Endothelial cell of umbilical vein (primary cell): ENCODE results near the gene INPP5E. TPM values are rescaled to one million over a fixed set of nuclear protein-coding genes. Genes with fewer than 3 reads are reported as not detected.

ENCODE experiments used
- BruUV-seq: library from RNA; stranded (reverse); fragments of 400-500 nt; replicated peaks from 2 replicates; lab custom pipeline; 2021; lab: Mats Ljungman, UMichigan
- CTCF ChIA-PET: fragments of 300-600, 350-600 bp; sonication (Branson Sonifier 250); formaldehyde crosslinking; loops from one replicate; lab custom pipeline; 2021; ENCODE audit warnings: antibody characterized with exemption, inconsistent platforms; lab: Charles Lee
- POLR2A ChIA-PET: fragments of 300-600, 350-600 bp; sonication (Branson Sonifier 250); formaldehyde crosslinking; loops from one replicate; lab custom pipeline; 2021; ENCODE audit warnings: antibody characterized with exemption, inconsistent platforms; lab: Charles Lee
- DNase-seq: peaks from one replicate; pipeline ENCODE4 v3.0.0-alpha.2; 2011; ENCODE audit warnings: low read depth, low spot score
- FAIRE-seq: peaks from 2 replicates; lab custom pipeline; 2011; peaks lifted over from hg19 to GRCh38; lab: Jason Lieb, UNC
- H2AFZ ChIP-seq: 2 replicates; pipeline ENCODE4 v1.6.0; 2012; ENCODE audit warnings: low read depth, low read length, control low read depth, inconsistent platforms
- H3K27ac ChIP-seq: 2 replicates; pipeline ENCODE4 v1.5.1; 2011; ENCODE audit warnings: low read depth, mild to moderate bottlenecking, control low read depth, low read length, moderate library complexity; ENCODE audit not compliant: insufficient read depth
- H3K27me3 ChIP-seq, 2 experiments: 2 replicates each; pipeline versions ENCODE4 v1.6.0 to v1.6.1; 2011; ENCODE audit warnings: low read length in 2 of 2, mixed read lengths in 1 of 2; ENCODE audit not compliant: control insufficient read depth in 2 of 2, insufficient read depth in 2 of 2
- H3K36me3 ChIP-seq, 2 experiments: 2 replicates in 1 of 2; 3 replicates in 1 of 2; pipeline ENCODE4 v1.5.1; 2011; ENCODE audit warnings: low read length in 2 of 2, mild to moderate bottlenecking in 1 of 2, moderate library complexity in 1 of 2; ENCODE audit not compliant: control insufficient read depth in 2 of 2, insufficient read depth in 2 of 2; ENCODE audit errors: extremely low read depth in 1 of 2
- H3K4me1 ChIP-seq: 3 replicates; pipeline ENCODE4 v1.5.1; 2011; ENCODE audit warnings: mild to moderate bottlenecking, low read length; ENCODE audit not compliant: control insufficient read depth, insufficient read depth; ENCODE audit errors: extremely low read depth
- H3K4me2 ChIP-seq: 2 replicates; pipeline ENCODE4 v1.6.1; 2011; ENCODE audit warnings: low read length, control low read depth, mixed read lengths; ENCODE audit not compliant: insufficient read depth
- H3K4me3 ChIP-seq, 3 experiments: fragments of 200-600 bp in 1 of 3; sonication (generic), shearing (Covaris generic) in 1 of 3; replicated peaks in 1 of 3; 2 replicates each; pipeline ENCODE4 v1.5.1; 2011 to 2016; ENCODE audit warnings: control low read depth in 3 of 3, low read length in 3 of 3, mild to moderate bottlenecking in 2 of 3, inconsistent platforms in 1 of 3, low read depth in 1 of 3, moderate library complexity in 1 of 3; ENCODE audit not compliant: insufficient read depth in 1 of 3
- H3K79me2 ChIP-seq: 2 replicates; pipeline ENCODE4 v1.6.0; 2012; ENCODE audit warnings: low read length, inconsistent platforms; ENCODE audit not compliant: control insufficient read depth, insufficient read depth
- H3K9ac ChIP-seq: replicated peaks from 2 replicates; pipeline ENCODE3; 2011; ENCODE audit warnings: low read length, control low read depth; ENCODE audit not compliant: insufficient read depth; ENCODE audit errors: extremely low read depth
- H3K9me1 ChIP-seq: replicated peaks from 3 replicates; pipeline ENCODE4 v1.6.0; 2011; ENCODE audit warnings: mild to moderate bottlenecking, low read length; ENCODE audit not compliant: control insufficient read depth, insufficient read depth; ENCODE audit errors: extremely low read depth
- H3K9me3 ChIP-seq: replicated peaks from 2 replicates; pipeline ENCODE4 v1.5.1; 2012; ENCODE audit warnings: low read length, inconsistent platforms; ENCODE audit not compliant: control insufficient read depth, insufficient read depth
- H4K20me1 ChIP-seq: replicated peaks from 2 replicates; pipeline ENCODE3; 2011; ENCODE audit warnings: mild to moderate bottlenecking, low read length; ENCODE audit not compliant: control insufficient read depth, insufficient read depth; ENCODE audit errors: extremely low read depth
- EZH2 ChIP-seq: IDR thresholded peaks from 2 replicates; pipeline ENCODE4 v1.6.1; 2012; ENCODE audit warnings: borderline replicate concordance, low read depth, mild to moderate bottlenecking, moderate library complexity, low read length, inconsistent platforms; ENCODE audit not compliant: severe bottlenecking
- FOS ChIP-seq: IDR thresholded peaks from 2 replicates; pipeline ENCODE4 v1.6.1; 2011; ENCODE audit warnings: mild to moderate bottlenecking, low read length, moderate library complexity, borderline replicate concordance; ENCODE audit not compliant: insufficient read depth
- GATA2 ChIP-seq: IDR thresholded peaks from 2 replicates; pipeline ENCODE4 v1.7.0; 2011; ENCODE audit warnings: low read depth, mild to moderate bottlenecking, moderate library complexity, mixed read lengths, low read length; ENCODE audit not compliant: insufficient read length, insufficient read depth
- JUN ChIP-seq: IDR thresholded peaks from 2 replicates; pipeline ENCODE4 v1.6.1; 2011; ENCODE audit warnings: borderline replicate concordance, low read depth; ENCODE audit not compliant: insufficient read length, insufficient read depth
- MAX ChIP-seq: IDR thresholded peaks from 2 replicates; pipeline ENCODE4 v1.6.1; 2011; ENCODE audit not compliant: insufficient read depth, insufficient read length
- MYC ChIP-seq: IDR thresholded peaks from one replicate; pipeline ENCODE4 v1.6.1; 2011; ENCODE audit warnings: mild to moderate bottlenecking, low read depth, low read length
- POLR2A ChIP-seq: IDR thresholded peaks from 2 replicates; pipeline ENCODE4 v1.6.1; 2012; ENCODE audit warnings: low read depth, mild to moderate bottlenecking, control low read depth, low read length
- POLR2AphosphoS5 ChIP-seq: IDR thresholded peaks from 2 replicates; pipeline ENCODE4 v1.6.1; 2012; ENCODE audit warnings: low read depth, mild to moderate bottlenecking, control low read depth, low read length, moderate library complexity; ENCODE audit not compliant: insufficient read depth
- dilution Hi-C: fragments of 300-500 bp; cut with MboI; formaldehyde crosslinking; loops from one replicate; pipeline ENCODE4 v1.15.0; 2019; ENCODE audit warnings: low sequenced_read_pairs; ENCODE audit not compliant: extremely low pct_ligation_motif_present
- intact Hi-C: fragments of 100-400 bp; cut with micrococcal nuclease; formaldehyde crosslinking; loops from one replicate; pipeline ENCODE4 v1.10.0; 2022
- polyA plus RNA-seq, 4 experiments: library from polyadenylated mRNA; depleted of rRNA in 3 of 4; stranded (reverse) in 3 of 4; unstranded in 1 of 4; fragments of >200 nt; gene quantifications; 2 replicates each; pipeline versions ENCODE4 v1.2.1 to v1.2.3, GENCODE V29; 2011 to 2012; ENCODE audit warnings: missing spikeins in 1 of 4
- total RNA-seq: library from RNA; stranded (reverse); gene quantifications from 2 replicates; pipeline ENCODE4 v1.2.3, GENCODE V29; 2021
- TF ChIP-seq, protein P1 (sequence below), 2 donors: IDR thresholded peaks; 1 replicate in 1 of 2; 2 replicates in 1 of 2; pipeline ENCODE4 v1.5.1; 2011; ENCODE audit warnings: low read length in 2 of 2, mild to moderate bottlenecking in 2 of 2, moderate library complexity in 2 of 2, control low read depth in 1 of 2, inconsistent platforms in 1 of 2, low read depth in 1 of 2; ENCODE audit not compliant: insufficient read depth in 1 of 2; ENCODE audit errors: extremely low read depth in 1 of 2

Gene INPP5E
- total and polyA plus RNA-seq, 2 donors (not counting 3 experiments of a cell fraction or from before 2014, with no cell fraction given) = 15.0 to 24.5 TPM

GRCh38 chr9:136434580-136435169 lies 5.0 kb downstream of the INPP5E start:
- no peak for FAIRE-seq

More at GRCh38 chr9:136434580-136435169, 5.0 kb downstream of the INPP5E start:
- Histone ChIP-seq H4K20me1 (no peaks in the 10 kb centered on the region), H2AFZ (no peak overlapping the region), H3K27ac (no peak overlapping the region), H3K9me3 (no peaks in the 10 kb centered on the region), H3K36me3 (peaks cover 2 to 15% of the 10 kb centered on the region in 2 experiments), H3K9ac (no peak overlapping the region), H3K9me1 (no peaks in the 10 kb centered on the region), H3K4me2 (no peak overlapping the region), H3K79me2 (peaks cover 48% of the 10 kb centered on the region), H3K4me3 (no peak overlapping the region), H3K27me3 (no peaks in the 10 kb centered on the region), H3K4me1 (peaks cover 12% of the 10 kb centered on the region)
- CTCF ChIA-PET = interaction anchor here (0.7 kb wide), 1 partner anchor 10 kb away, joined by 3 read pairs; no protein-coding TSS in a partner anchor
- BruUV-seq = no TSS peak
- POLR2A ChIA-PET = no interaction called here
- intact Hi-C loops = no loop called here
- no peak for DNase-seq
- dilution Hi-C loops = no loop called here
- TF ChIP-seq FOS (no peak), EZH2 (no peak), MAX (no peak), GATA2 (no peak), JUN (no peak), MYC (no peak), POLR2AphosphoS5 (no peak), POLR2A (no peak)
- TF ChIP-seq, protein P1, sequence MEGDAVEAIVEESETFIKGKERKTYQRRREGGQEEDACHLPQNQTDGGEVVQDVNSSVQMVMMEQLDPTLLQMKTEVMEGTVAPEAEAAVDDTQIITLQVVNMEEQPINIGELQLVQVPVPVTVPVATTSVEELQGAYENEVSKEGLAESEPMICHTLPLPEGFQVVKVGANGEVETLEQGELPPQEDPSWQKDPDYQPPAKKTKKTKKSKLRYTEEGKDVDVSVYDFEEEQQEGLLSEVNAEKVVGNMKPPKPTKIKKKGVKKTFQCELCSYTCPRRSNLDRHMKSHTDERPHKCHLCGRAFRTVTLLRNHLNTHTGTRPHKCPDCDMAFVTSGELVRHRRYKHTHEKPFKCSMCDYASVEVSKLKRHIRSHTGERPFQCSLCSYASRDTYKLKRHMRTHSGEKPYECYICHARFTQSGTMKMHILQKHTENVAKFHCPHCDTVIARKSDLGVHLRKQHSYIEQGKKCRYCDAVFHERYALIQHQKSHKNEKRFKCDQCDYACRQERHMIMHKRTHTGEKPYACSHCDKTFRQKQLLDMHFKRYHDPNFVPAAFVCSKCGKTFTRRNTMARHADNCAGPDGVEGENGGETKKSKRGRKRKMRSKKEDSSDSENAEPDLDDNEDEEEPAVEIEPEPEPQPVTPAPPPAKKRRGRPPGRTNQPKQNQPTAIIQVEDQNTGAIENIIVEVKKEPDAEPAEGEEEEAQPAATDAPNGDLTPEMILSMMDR (IDR thresholded peaks at IDR 0.05; ENCODE audit: extremely low read depth in 1 of 2, insufficient read depth in 1 of 2, low read depth in 1 of 2, low read length in 2 of 2) = no peak
